HepG2 (cell line): Measurements from ENCODE around the gene RNF149. TPM values are rescaled to one million over a fixed set of nuclear protein-coding genes. Genes with fewer than 3 reads are reported as not detected.

Experiments used
- ATAC-seq: fragments of 200-7000 bp; cut with Tn5 transposase; 3 replicates; pipeline ENCODE4 v1.9.1; 2020; ENCODE audit warnings: mild to moderate bottlenecking, moderate library complexity
- BruUV-seq: library from RNA; stranded (reverse); fragments of 400-500 nt; replicated peaks from 2 replicates; lab custom pipeline; 2021; lab: Mats Ljungman, UMichigan
- CTCF ChIA-PET: fragments of 300-600 bp; formaldehyde crosslinking; extraction: SDS; loops from one replicate; lab custom pipeline; 2021; ENCODE audit warnings: low total read pairs, inconsistent platforms, low intra/inter-chr PET ratio; lab: Yijun Ruan, JAX
- POLR2A ChIA-PET: fragments of 350-600 bp; sonication (Branson Sonifier 250); formaldehyde crosslinking; loops from one replicate; lab custom pipeline; 2020; ENCODE audit warnings: antibody characterized with exemption, inconsistent platforms; lab: Yijun Ruan, JAX
- DNase-seq: peaks from one replicate; pipeline ENCODE4 v3.0.0-alpha.2; 2015; ENCODE audit warnings: low spot score
- FAIRE-seq: peaks from 3 replicates; lab custom pipeline; 2011; peaks lifted over from hg19 to GRCh38; lab: Jason Lieb, UNC
- H2AFZ ChIP-seq: one replicate; pipeline ENCODE4 v1.6.1; 2011; ENCODE audit warnings: low read length, inconsistent platforms
- H3K27ac ChIP-seq: fragments of 300-600 bp; 3 replicates; pipeline ENCODE4 v1.8.0; 2011; ENCODE audit warnings: mixed run types, mild to moderate bottlenecking, mixed read lengths, low read length, inconsistent platforms; ENCODE audit not compliant: insufficient read depth; ENCODE audit errors: extremely low read length
- H3K27me3 ChIP-seq, 2 experiments: fragments of 200-600 bp in 1 of 2; 2 replicates in 1 of 2; 3 replicates in 1 of 2; pipeline versions ENCODE4 v1.6.0 to v1.8.0; 2011; ENCODE audit warnings: low read length in 2 of 2, mild to moderate bottlenecking in 2 of 2, moderate library complexity in 2 of 2, inconsistent platforms in 1 of 2; ENCODE audit not compliant: insufficient read depth in 2 of 2, control insufficient read depth in 1 of 2
- H3K36me3 ChIP-seq, 2 experiments: fragments of 200-600 bp in 1 of 2; replicated peaks in 1 of 2; 2 replicates in 1 of 2; 3 replicates in 1 of 2; pipeline versions ENCODE4 v1.5.1 to v1.8.0; 2011; ENCODE audit warnings: low read length in 2 of 2, inconsistent platforms in 1 of 2; ENCODE audit not compliant: insufficient read depth in 2 of 2, control insufficient read depth in 1 of 2
- H3K4me1 ChIP-seq: 2 replicates; pipeline ENCODE4 v1.5.1; 2012; ENCODE audit warnings: low read length, inconsistent platforms; ENCODE audit not compliant: insufficient read depth
- H3K4me2 ChIP-seq: 2 replicates; pipeline ENCODE4 v1.6.0; 2011; ENCODE audit warnings: low read depth, low read length, inconsistent platforms
- H3K4me3 ChIP-seq, 3 experiments: fragments of 200-600 bp in 1 of 3; sonication (generic), shearing (Covaris generic) in 1 of 3; replicated peaks in 1 of 3; 2 replicates each; pipeline ENCODE4 v1.5.1; 2011 to 2016; ENCODE audit warnings: low read length in 3 of 3, inconsistent platforms in 2 of 3, low read depth in 2 of 3, mild to moderate bottlenecking in 2 of 3, control low read depth in 1 of 3, mixed read lengths in 1 of 3; ENCODE audit not compliant: insufficient read depth in 1 of 3
- H3K79me2 ChIP-seq: one replicate; pipeline ENCODE4 v1.6.1; 2011; ENCODE audit warnings: low read length, inconsistent platforms; ENCODE audit not compliant: insufficient read depth
- H3K9ac ChIP-seq: 2 replicates; pipeline ENCODE4 v1.6.0; 2011; ENCODE audit warnings: mild to moderate bottlenecking, low read depth, low read length, inconsistent platforms; ENCODE audit not compliant: insufficient read depth
- H3K9me3 ChIP-seq: 2 replicates; pipeline ENCODE4 v1.5.1; 2012; ENCODE audit warnings: mild to moderate bottlenecking, low read length
- H4K20me1 ChIP-seq: 2 replicates; pipeline ENCODE4 v1.6.0; 2011; ENCODE audit warnings: inconsistent platforms, mild to moderate bottlenecking, low read length, moderate library complexity; ENCODE audit not compliant: insufficient read depth
- CHCHD3 ChIP-seq: sonication (generic); formaldehyde crosslinking; IDR thresholded peaks from 2 replicates; pipeline ENCODE4 v1.8.0; 2022; ENCODE audit warnings: mild to moderate bottlenecking, missing genetic modification reagents, moderate library complexity
- EHMT2 ChIP-seq: fragments of 200-600 bp; sonication (generic); IDR thresholded peaks from 2 replicates; pipeline ENCODE4 v1.7.0; 2017; ENCODE audit warnings: antibody characterized with exemption, low read depth, low read length, borderline replicate concordance
- HCFC1 ChIP-seq: fragments of 150-350 bp; IDR thresholded peaks from 2 replicates; pipeline ENCODE4 v1.6.1; 2014; ENCODE audit warnings: low read depth, low read length
- HDAC2 ChIP-seq: sonication (generic); formaldehyde crosslinking; IDR thresholded peaks from 2 replicates; pipeline ENCODE4 v1.4.0; 2020; ENCODE audit warnings: missing genetic modification reagents
- KDM5A ChIP-seq: fragments of 200-600 bp; sonication (generic); IDR thresholded peaks from 2 replicates; pipeline ENCODE4 v1.7.0; 2018; ENCODE audit warnings: antibody characterized with exemption, mild to moderate bottlenecking, low read length, borderline replicate concordance
- KMT2A ChIP-seq: sonication (generic); formaldehyde crosslinking; IDR thresholded peaks from 2 replicates; pipeline ENCODE4 v1.4.0; 2020; ENCODE audit warnings: missing genetic modification reagents
- MAX ChIP-seq: IDR thresholded peaks from 2 replicates; pipeline ENCODE4 v1.6.1; 2012; ENCODE audit warnings: inconsistent platforms
- PLRG1 ChIP-seq: fragments of 450-650 bp; conservative IDR thresholded peaks from 2 replicates; pipeline ENCODE4 v1.6.1; 2016
- RARA ChIP-seq: IDR thresholded peaks from 2 replicates; pipeline ENCODE4 v1.6.1; 2016; ENCODE audit warnings: missing genetic modification reagents, missing compliant biosample characterization
- SMAD3 ChIP-seq: sonication (generic); formaldehyde crosslinking; IDR thresholded peaks from 2 replicates; pipeline ENCODE4 v1.4.0; 2020; ENCODE audit warnings: missing genetic modification reagents
- SRSF9 ChIP-seq: fragments of 200-400 bp; formaldehyde crosslinking; IDR thresholded peaks from 2 replicates; pipeline ENCODE4 v1.6.1; 2018; ENCODE audit warnings: borderline replicate concordance, mild to moderate bottlenecking, low read depth, low read length; ENCODE audit not compliant: insufficient read depth, poor library complexity, severe bottlenecking
- SSRP1 ChIP-seq: IDR thresholded peaks from 2 replicates; pipeline ENCODE4 v1.6.1; 2016; ENCODE audit warnings: control low read depth
- ZKSCAN5 ChIP-seq: sonication (generic); formaldehyde crosslinking; IDR thresholded peaks from 2 replicates; pipeline ENCODE4 v1.5.1; 2020; ENCODE audit warnings: mild to moderate bottlenecking, missing genetic modification reagents
- ZNF598 ChIP-seq: sonication (generic); formaldehyde crosslinking; IDR thresholded peaks from 2 replicates; pipeline ENCODE4 v1.5.1; 2020; ENCODE audit warnings: mild to moderate bottlenecking, missing genetic modification reagents, borderline replicate concordance
- ZNF616 ChIP-seq: sonication (generic); formaldehyde crosslinking; IDR thresholded peaks from 2 replicates; pipeline ENCODE4 v1.5.0; 2020; ENCODE audit warnings: low read depth, mild to moderate bottlenecking, missing genetic modification reagents
- ZNF619 ChIP-seq: sonication (generic); formaldehyde crosslinking; IDR thresholded peaks from 2 replicates; pipeline ENCODE4 v1.4.0; 2020; ENCODE audit warnings: mild to moderate bottlenecking, missing genetic modification reagents
- ZNF629 ChIP-seq: sonication (generic); formaldehyde crosslinking; conservative IDR thresholded peaks from 2 replicates; pipeline ENCODE4 v1.5.0; 2020; ENCODE audit warnings: missing genetic modification reagents
- ZSCAN22 ChIP-seq: sonication (generic); formaldehyde crosslinking; IDR thresholded peaks from 2 replicates; pipeline ENCODE4 v1.4.0; 2020; ENCODE audit warnings: mild to moderate bottlenecking, missing genetic modification reagents
- WGBS: methylation state at CpG from one replicate; pipeline ENCODE4 v1.1.6; 2017; ENCODE audit warnings: low lambda C conversion rate; 5-methylcytosine and 5-hydroxymethylcytosine counted together
- in situ Hi-C: cut with HindIII; loops from 2 replicates; pipeline ENCODE4 v1.10.0; 2017; ENCODE audit warnings: low pct_unique_long_range_greater_than_20kb; ENCODE audit not compliant: extremely low pct_ligation_motif_present
- intact Hi-C: fragments of 100-400 bp; cut with micrococcal nuclease; formaldehyde crosslinking; loops from one replicate; pipeline ENCODE4 v1.10.0; 2022; ENCODE audit not compliant: unreplicated experiment
- polyA plus RNA-seq, 8 experiments: library from polyadenylated mRNA; depleted of rRNA in 3 of 8; stranded (reverse) in 7 of 8; unstranded in 1 of 8; fragments of >200 nt; fragmentation: Illumina TruSeq in 4 of 8; extraction: Trizol in 4 of 8; gene quantifications; 2 replicates each; pipeline versions ENCODE4 v1.2.1 to v1.2.3, GENCODE V29; 2011 to 2016; ENCODE audit warnings: low read depth in 4 of 8, missing spikeins in 1 of 8, mixed read lengths in 1 of 8; ENCODE audit not compliant: insufficient read depth in 1 of 8
- total RNA-seq, 5 experiments: library from RNA; depleted of rRNA; stranded (reverse); fragments of >200 nt; fragmentation: Illumina TruSeq; extraction: Trizol; gene quantifications; 2 replicates each; pipeline ENCODE4 v1.2.3, GENCODE V29; 2016; ENCODE audit warnings: low read depth in 1 of 5
- TF ChIP-seq, protein P1 (sequence below): sonication (generic); formaldehyde crosslinking; IDR thresholded peaks from 2 replicates; pipeline ENCODE4 v1.4.0; 2020; ENCODE audit warnings: mild to moderate bottlenecking, missing genetic modification reagents
- TF ChIP-seq, protein P2 (sequence below): sonication (generic); formaldehyde crosslinking; IDR thresholded peaks from 2 replicates; pipeline ENCODE4 v1.4.0; 2020; ENCODE audit warnings: missing genetic modification reagents

Gene RNF149
- total and polyA plus RNA-seq, 2 of the 13 experiments (the other 11 are each of a cell fraction or from before 2014, with no cell fraction given), result 87.6 to 109 TPM

DNA sequence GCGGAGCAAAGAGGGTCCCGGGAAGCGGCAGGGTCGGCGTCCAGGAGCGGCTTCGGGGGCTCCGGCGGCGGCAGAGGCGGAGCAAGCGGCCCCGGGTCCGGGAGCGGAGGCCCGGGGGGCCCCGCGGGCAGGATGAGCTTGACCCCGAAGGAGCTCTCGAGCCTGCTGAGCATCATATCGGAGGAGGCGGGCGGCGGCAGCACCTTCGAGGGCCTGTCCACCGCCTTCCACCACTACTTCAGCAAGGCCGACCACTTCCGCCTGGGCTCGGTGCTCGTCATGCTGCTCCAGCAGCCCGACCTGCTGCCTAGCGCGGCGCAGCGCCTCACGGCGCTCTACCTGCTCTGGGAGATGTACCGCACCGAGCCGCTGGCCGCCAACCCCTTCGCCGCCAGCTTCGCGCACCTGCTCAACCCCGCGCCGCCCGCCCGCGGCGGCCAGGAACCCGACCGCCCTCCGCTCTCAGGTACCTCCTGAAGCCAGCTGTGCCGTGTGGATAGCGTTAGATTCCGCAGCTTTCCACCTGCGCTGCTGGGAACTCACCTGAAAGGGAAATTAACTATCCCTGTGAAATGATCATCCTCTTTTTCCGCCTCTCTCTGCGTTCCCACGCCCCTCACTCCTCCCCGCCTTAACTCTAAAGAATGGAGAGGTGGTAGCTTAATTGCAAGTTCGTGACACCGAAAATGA lies 55.3 kb downstream of the RNF149 start:
- Histone ChIP-seq H3K27ac (peak overlapping the region; percentile 86), H3K4me3 (peak overlapping the region; percentile 82 to 98 (median 90)), H3K9ac (peak overlapping the region; percentile 96), H4K20me1 (peaks cover 3% of the 10 kb centered on the region; the same call in 1 of the 2 replicates), H3K4me1 (peaks cover 75% of the 10 kb centered on the region), H3K4me2 (peak overlapping the region; percentile 93), H3K79me2 (peaks cover 50% of the 10 kb centered on the region), H2AFZ (no peak overlapping the region), H3K27me3 (no peaks in the 10 kb centered on the region; a peak in 1 of 5 replicates), H3K9me3 (no peaks in the 10 kb centered on the region), H3K36me3 (peaks cover 0 to 8% of the 10 kb centered on the region in 2 experiments; a peak in 3 of 5 replicates)
- FAIRE-seq, result no peak
- ATAC-seq, result peak; percentile 74
- in situ Hi-C loops, result no loop called here
- POLR2A ChIA-PET, result interaction anchor here (0.6 to 4.1 kb wide), 14 partner anchors 10 to 651 kb away, joined by 3 to 53 read pairs (median 5); partner anchors contain the start of genes RNF149 and RPL31
- CTCF ChIA-PET, result interaction anchor here (2.7 kb wide), 1 partner anchor 241 kb away, joined by 12 read pairs; no protein-coding TSS in a partner anchor
- WGBS, result 1% methylated on average over 19 of the region's 65 CpGs
- no peak for DNase-seq
- intact Hi-C loops, result no loop called here
- BruUV-seq, result no TSS peak
- TF ChIP-seq EHMT2 (no peak), HCFC1 (no peak), ZNF616 (CRISPR knock-in tag) (no peak), RARA (CRISPR knock-in tag) (0 out of 2 replicates have a peak, but pooled peaks have one; percentile 1), PLRG1 (no peak), ZNF619 (CRISPR knock-in tag) (0 out of 2 replicates have a peak, but pooled peaks have one; percentile 6), SMAD3 (CRISPR knock-in tag) (no peak), ZKSCAN5 (CRISPR knock-in tag) (no peak), SRSF9 (no peak), HDAC2 (CRISPR knock-in tag) (no peak; the same call in 1 of the 2 replicates), MAX (peak; percentile 19; the same call in 1 of the 2 replicates), ZNF598 (CRISPR knock-in tag) (peak; percentile 87; the same call in 1 of the 2 replicates), ZSCAN22 (CRISPR knock-in tag) (peak; percentile 60; the same call in 1 of the 2 replicates), KMT2A (peak; percentile 22), KDM5A (peak; percentile 97), CHCHD3 (CRISPR knock-in tag) (peak; percentile 94), ZNF629 (no peak), SSRP1 (CRISPR knock-in tag) (0 out of 2 replicates have a peak, but pooled peaks have one; percentile 19)
- TF ChIP-seq, protein P1, sequence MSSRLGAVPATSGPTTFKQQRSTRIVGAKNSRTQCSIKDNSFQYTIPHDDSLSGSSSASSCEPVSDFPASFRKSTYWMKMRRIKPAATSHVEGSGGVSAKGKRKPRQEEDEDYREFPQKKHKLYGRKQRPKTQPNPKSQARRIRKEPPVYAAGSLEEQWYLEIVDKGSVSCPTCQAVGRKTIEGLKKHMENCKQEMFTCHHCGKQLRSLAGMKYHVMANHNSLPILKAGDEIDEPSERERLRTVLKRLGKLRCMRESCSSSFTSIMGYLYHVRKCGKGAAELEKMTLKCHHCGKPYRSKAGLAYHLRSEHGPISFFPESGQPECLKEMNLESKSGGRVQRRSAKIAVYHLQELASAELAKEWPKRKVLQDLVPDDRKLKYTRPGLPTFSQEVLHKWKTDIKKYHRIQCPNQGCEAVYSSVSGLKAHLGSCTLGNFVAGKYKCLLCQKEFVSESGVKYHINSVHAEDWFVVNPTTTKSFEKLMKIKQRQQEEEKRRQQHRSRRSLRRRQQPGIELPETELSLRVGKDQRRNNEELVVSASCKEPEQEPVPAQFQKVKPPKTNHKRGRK (CRISPR knock-in tag), result no peak
- TF ChIP-seq, protein P2, sequence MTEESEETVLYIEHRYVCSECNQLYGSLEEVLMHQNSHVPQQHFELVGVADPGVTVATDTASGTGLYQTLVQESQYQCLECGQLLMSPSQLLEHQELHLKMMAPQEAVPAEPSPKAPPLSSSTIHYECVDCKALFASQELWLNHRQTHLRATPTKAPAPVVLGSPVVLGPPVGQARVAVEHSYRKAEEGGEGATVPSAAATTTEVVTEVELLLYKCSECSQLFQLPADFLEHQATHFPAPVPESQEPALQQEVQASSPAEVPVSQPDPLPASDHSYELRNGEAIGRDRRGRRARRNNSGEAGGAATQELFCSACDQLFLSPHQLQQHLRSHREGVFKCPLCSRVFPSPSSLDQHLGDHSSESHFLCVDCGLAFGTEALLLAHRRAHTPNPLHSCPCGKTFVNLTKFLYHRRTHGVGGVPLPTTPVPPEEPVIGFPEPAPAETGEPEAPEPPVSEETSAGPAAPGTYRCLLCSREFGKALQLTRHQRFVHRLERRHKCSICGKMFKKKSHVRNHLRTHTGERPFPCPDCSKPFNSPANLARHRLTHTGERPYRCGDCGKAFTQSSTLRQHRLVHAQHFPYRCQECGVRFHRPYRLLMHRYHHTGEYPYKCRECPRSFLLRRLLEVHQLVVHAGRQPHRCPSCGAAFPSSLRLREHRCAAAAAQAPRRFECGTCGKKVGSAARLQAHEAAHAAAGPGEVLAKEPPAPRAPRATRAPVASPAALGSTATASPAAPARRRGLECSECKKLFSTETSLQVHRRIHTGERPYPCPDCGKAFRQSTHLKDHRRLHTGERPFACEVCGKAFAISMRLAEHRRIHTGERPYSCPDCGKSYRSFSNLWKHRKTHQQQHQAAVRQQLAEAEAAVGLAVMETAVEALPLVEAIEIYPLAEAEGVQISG (CRISPR knock-in tag), result no peak; the same call in 1 of the 2 replicates
